HG02970 (cell line): Measurements from ENCODE around the gene TMEM260.
A peak's percentile ranks its signal among the peaks of the same experiment; 100 is the strongest.

Experiments
- ATAC-seq: cut with Tn5 transposase; IDR thresholded peaks from one replicate; pipeline ENCODE4 v1.9.1; 2021; ENCODE audit warnings: mild to moderate bottlenecking, moderate library complexity, moderate number of reproducible peaks; ENCODE audit not compliant: unreplicated experiment, low FRiP score

Gene TMEM260

GRCh38 chr14:56579345-56580220 lies at the start of gene TMEM260:
TMEM260 (plus strand) TSS chr14:56579798; CDS start chr14:56579915, 117 bp downstream.
- peak; percentile 95 for ATAC-seq

DNA sequence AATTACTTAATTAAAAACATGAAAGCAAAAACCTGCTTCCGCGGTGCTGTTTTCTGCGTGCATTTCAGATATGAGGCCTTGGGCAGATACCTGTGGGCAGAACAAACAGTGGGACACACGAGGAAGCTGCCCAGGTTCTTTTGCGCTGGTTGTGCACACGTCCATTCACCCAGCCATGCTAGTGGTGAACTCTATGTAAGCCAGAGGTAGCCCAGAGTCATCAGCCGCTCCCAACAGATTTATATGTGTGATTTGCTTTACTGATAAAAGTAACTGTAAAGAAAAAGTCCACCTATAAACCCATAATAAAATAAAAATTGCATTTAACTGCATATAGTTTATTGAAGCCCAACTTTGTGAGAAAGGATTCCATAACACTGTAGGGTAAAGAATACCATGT lies 47.1 kb upstream of the TMEM260 start:
- no peak for ATAC-seq

DNA sequence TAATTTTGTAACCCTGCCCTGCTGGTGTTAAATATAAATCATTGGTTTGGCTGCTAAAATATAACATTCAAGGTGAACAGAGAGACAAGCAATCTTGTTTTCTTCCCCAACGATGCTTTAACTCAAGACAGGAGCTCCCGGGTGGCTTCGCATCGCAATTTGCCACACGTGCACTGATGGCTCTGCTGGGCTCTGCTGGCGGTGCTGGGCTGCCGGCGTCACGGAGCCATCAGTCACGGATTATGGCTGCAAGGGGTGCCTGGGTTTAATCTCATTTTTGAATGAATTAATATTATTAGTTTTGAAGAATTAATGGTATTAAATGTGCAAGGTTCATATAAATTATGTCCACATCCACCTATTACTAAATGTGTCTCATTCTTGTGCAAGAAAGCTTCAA lies 44.9 kb upstream of the TMEM260 start:
- no peak for ATAC-seq

DNA sequence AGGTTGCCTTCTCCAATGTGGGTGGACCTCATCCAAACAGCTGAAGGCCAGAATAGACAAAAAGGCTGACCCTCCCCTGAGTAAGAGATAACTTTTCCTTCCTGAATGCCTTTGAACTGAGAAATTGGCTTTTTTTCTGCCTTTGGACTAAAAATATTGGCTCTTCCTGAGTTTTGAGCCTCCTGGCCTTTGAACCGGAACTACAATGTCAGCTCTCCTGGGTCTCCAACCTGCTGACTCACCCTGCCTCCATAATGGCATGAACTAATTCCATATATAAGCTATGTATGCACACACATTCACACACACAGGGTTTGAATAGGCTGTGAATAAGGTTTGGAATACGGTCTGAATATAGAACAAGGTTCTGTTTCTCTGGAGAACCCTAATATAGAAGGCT lies 39.7 kb upstream of the TMEM260 start:
- ATAC-seq = no peak

DNA sequence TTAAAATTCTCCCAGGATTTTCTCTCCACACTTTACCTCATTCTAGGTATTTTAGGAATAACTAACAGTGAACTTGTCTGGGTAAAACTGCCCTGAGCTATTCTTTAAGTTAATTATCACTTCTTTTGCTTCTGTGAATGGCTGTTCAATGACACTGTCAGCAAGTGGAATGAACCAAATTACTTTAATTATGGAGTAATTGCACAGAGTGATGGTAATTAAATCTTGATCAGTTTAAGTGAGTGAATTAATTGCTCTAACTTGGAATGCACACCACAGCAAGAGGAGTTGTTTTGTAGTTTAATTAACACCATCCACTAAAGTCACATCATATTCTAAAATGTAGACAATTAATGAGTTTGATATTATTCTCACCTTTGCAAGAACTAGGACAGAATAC lies 36.2 kb upstream of the TMEM260 start:
- no peak for ATAC-seq

DNA sequence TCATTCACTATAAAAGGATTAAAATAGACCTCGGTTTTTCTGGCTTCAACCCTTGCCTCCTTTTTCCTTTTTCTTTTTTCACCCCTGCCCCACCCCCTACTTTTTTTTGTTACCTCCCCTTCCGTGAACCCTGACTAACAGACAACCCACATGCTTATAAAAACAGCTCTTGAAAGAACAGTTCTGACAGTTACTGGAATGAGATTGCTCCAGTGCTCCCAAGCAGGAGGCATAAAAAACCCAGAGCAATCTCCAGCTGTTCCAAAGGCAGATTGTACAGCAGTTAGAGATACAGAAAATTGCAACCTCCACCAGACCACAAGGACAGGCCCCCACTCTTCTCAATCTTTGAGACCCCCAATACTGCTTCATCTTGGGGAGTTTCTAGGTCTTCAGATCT lies 29.9 kb upstream of the TMEM260 start:
- ATAC-seq = no peak

GRCh38 chr14:56552615-56553014 lies 27.0 kb upstream of the TMEM260 start:
- ATAC-seq = no peak

DNA sequence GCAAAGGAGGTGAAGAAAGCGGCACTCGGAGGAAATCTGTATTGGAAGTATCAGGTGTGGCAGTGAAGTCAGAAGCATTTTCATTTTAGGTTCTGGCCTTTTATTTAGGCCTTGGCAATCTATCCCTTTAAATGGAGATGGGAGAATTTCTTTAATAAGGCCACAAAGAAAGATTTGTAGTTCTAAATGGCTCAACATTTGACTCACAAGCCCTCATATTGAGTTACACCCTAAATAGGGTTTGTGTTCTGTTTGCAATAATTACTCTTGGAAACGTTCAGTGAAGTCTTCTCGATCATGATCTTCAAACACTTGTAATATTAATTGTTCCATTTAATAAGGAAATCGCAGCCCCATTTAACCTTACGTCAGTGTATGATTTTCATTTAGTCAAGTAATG lies 25.3 kb upstream of the TMEM260 start:
- ATAC-seq = no peak

GRCh38 chr14:56555921-56556570 lies 23.6 kb upstream of the TMEM260 start:
- no peak for ATAC-seq

DNA sequence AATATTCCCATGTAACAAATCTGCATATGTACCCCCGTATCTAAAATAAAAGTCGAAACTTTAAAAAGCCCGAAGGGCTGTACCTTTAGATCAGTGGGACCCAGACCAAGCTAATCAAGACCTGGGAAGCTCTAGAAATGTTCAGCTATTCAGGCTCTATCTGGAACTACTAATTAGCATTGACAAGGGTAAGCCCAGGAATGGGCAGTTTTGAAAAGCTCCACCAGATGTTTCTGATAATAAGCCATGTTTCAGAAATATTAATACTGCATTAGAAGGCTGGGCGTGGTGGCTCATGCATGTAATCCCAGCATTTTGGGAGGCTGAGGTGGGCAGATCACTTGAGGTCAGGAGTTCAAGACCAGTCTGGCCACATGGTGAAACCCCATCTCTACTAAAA lies 20.4 kb upstream of the TMEM260 start:
- no peak for ATAC-seq

- no peak for ATAC-seq
Observed at GRCh38 chr14:56561606-56562005, 18.0 kb upstream of the TMEM260 start.

DNA sequence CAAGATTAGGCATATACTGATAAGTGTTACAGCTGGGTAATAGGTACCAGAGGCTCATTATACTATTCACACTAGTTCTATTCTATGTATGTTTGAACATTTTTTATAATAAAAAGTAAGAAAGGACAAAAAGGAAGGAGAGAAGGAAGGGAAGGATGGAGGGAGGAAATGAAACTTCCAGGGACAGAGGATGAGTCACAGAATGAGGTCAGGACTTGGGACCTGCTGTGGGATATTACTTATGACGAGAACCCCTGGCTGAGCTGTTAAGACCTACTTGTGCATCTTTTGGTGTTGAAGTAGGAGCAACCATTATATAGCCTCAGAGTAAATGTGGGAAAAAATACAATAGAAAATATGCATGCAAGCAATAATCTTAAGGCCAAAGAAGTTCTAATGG lies 16.7 kb upstream of the TMEM260 start:
- ATAC-seq = no peak

DNA sequence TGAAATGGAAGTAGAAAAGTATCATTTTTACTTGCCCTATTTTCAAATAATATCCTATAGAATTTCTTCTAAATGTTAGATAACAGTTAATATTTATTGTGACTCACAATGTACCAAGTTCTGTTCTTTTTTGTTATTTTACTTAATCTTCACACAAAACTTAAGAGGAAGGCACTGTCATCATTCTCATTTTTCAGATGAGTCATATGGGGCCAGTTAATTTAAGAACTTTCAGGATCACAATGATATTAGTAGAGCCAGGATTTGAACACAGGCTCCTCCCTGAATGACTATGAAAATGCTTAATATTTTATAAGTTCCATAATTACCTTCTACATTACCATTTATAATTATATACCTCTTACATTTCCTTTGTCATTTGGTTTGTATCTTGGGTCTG lies 10.4 kb upstream of the TMEM260 start:
- no peak for ATAC-seq

- no peak for ATAC-seq
Observed at GRCh38 chr14:56570295-56570694, 9.3 kb upstream of the TMEM260 start.

DNA sequence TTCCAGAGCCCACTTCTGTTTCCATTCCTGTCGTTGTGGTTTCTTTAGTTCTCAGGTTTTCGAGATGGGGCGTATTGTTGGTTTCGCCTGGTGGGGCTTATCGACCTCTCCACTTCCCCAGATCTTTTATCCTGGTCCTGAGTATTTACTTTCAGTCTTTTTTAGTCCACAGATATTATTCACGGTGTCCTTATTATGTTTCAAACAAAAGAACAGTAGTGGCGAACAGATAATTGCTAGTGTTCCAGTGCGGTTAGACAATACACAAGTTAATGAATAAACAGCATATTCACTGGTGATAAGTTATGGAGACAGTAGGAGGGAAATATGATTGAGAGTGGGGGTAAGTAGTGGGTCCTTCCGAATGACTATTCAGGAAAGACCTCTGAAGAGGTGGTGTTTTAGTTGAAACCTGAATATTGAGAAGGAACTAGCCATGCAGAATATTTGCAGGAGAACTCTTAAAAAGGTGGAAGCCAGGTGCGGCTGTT lies 668 bp downstream of the TMEM260 start:
- no peak for ATAC-seq

GRCh38 chr14:56581041-56581727 lies 1.6 kb downstream of the TMEM260 start:
- ATAC-seq = no peak

DNA sequence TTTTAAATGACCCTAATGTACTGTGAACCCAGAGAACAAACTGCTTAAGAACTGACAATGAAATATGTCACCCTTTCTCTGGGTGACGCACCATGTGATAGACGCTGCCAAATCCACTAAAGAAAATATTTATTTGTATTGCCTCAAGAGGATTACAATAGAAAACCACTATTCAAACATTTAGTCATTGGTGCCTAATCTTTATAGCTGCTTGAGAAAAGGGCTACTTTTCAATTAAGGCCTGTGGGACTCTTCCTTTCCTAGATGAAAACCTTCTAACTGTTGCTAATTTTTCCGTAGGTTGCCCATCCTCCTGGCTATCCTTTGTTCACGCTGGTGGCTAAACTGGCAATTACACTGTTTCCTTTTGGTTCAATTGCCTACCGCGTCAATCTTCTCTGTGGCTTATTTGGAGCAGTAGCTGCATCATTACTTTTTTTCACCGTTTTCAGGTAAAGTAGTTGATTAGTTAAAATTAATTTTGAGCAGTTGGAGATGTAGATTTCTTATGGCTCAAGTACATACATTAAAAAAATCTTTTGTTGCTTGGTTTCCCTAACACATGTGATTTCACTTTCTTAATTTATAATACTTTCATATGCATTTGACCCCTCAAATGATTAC lies 6.0 kb downstream of the TMEM260 start:
- no peak for ATAC-seq

- ATAC-seq = no peak
Observed at GRCh38 chr14:56587701-56588100, 8.1 kb downstream of the TMEM260 start.

DNA sequence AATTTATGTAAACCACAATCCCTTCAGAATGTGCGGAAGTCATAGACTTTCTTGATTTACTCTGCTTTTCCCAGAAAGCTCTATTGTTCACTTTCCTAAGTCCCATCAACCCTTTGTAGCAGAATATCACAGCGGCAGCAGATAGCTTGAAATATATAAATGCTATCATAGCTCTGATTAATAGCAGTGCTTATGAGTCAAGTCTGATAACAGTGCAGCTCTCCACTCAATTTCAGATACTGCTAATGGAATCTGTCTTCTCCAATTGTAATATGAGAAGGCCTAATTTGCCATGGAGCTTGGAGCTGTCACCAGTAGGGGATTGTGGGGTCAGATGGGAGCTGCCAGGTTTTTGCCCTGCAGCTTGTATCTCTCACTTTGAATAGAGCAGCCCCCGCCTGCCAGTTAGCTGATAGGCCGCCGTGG lies 10.9 kb downstream of the TMEM260 start:
- ATAC-seq = no peak

GRCh38 chr14:56592746-56593544 lies 13.3 kb downstream of the TMEM260 start:
- ATAC-seq = no peak
